Measurements from ENCODE around the gene FSIP1.

FSIP1 gene

DNA sequence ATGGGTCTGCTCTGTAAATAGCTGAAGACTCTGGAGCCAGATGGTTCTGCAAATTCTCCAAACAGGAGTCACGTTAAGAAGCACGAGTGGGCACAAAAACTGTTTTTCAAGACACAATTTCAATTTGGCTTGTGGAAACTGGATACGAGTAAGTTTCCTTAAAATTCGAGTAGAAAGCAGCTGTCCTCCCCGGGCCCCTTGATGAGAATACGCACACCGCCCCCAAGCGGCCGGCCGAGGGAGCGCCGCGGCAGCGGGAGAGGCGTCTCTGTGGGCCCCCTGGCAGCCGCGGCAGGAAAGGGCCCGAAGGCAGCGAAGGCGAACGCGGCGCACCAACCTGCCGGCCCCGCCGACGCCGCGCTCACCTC lies 202.5 kb downstream of the FSIP1 start:
- DNase-seq = peak; percentile 92

DNA sequence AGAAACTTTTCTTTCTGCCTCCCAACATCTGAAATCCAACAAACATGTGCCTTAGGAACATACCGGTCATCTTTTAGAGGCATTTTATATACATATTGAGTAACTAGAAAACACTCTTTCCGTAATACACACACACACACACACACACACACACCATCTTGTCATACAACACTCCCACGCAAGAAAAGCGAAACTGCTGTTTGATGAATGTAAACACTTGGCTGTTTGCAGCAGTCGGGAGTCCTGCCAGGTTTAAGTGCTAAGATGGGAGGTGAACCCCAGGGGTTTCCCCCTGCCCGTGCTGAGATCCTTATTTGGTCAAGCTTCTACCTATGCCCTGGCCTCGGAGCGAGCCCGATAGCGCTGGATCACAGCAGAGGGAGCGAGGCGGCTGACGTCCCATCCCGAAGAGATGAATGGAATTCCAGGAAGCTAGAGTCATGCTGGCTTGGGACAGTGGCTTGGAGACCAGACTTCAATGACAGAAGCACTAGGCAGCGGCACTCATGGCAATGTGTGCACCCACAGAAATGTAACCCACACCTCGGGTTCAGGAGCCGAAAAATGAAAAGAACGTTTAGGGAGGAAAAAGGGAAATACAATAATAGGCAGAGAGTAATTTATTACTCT lies 203.0 kb downstream of the FSIP1 start:
- DNase-seq = no peak

DNA sequence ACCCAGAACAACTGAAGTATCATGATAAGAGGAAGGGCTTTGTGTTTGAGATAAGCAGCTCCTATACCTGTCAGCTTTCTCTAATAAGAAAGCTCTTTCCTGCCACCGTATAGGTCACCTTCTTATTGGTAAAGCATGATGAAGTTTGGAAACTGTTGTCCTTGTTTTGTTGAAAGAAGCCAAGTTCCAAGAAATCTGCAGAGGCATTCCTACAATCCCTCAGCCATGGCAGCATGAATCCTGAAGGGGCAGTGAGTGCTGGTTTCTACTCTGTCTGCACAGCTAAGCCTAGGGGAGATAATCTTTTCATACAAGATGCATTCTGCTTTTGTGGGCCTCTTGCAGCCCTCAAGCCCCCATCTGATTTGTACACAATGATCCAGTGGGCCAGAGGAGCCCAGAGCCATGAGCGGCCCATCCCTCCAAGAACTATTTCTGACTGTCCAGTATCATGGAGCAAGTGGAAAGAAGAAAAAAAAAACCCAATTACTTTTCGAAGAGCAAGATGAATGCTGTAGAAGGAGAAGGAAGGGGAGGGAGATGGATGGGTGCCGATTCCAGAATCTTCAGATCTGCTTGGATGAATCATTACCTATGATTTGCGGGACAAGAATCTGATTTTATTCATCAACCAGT lies 203.7 kb downstream of the FSIP1 start:
- no peak for DNase-seq

DNA sequence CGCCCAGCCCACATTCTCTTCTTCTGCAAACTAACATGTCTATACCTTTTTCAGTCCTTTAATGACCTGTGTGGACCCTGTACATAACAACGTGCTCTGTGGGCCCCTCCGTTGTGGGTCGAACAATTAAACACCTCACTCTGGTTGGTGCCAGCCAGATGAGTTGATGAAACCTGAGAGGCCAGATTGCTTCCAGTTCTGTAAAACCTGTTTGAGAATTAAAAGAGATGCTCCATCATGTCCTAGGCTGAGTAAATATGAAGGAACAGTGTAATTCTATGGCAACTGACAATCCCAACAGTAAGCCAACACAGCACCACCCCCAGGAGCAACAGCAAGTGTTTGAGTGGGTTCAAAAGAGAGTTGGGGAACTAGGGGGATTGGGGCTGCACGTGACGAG lies 207.5 kb downstream of the FSIP1 start:
- DNase-seq = no peak

DNA sequence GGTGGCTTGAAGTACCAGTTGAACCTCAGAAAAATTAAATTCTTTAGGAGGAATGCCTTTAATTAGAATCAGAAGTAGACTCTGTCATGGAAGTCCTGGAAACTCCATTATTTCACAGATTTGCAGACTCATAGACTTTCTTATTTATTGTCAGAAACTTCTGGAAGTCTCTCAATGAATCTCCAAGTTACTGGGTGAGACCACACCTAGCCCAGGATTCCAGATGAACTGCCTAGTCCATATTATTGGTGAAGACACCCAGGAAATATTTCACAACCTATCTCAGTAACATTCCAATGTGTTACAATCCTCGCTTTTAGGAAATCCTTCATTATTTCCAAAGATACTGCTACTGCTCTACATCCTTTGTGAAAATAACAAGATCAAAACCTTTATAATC lies 208.2 kb downstream of the FSIP1 start:
- DNase-seq = no peak

DNA sequence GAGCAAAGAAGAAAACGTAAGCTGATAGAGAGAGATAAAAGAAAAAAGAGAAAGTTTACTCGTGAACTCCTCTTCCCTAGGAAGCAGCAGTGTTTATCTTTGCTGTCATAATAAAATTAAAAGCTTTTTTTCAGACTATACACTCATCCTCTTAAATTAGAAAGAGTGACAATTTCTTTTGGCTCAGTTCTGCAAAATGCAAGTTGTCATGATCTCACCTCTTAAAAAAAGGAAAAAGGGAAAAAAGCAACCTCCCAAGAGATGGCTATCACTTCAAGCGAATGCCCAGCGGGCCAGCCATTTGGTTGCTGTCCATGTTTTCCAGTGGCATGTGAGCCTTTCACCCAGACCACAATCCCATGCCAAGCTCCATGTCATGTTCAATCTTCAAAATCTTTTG lies 208.8 kb downstream of the FSIP1 start:
- DNase-seq = no peak

DNA sequence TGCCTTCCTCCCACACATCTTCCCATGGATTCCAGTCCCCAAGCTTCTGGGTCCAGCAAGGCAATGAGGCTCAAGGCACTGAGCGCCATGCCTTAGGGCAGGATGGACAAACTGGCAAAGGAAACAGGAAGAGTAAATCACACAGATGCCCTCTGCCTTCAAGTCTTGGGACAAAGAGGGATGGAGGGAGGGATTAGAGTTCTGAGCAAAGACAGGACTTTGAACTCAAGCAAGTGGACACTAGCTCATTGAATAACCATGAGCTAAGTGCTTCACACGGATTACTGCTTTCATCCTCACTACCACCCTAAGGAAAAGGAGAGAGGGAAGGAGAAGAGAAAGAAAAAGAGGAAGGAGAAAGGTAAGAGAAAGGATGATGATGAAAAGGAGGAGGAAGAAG lies 209.4 kb downstream of the FSIP1 start:
- no peak for DNase-seq

DNA sequence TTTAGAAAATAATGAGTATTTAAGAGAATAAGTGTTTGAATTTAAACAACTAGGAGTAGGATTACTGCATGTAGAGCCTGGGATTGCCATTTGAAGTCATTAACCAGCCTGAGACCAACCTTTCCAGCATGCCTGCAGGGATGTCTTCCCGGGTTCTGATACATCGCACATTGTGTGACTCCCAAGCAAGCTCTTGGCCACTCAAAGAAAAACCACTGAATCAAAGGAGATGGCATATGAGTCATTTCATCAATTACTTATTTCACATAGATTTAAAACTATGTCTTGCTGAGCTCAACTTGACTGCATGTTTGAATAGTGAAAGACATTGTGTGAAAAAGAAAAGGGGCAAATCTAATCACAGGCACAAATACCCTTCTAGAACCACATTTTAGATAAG lies 216.8 kb downstream of the FSIP1 start:
- no peak for DNase-seq

DNA sequence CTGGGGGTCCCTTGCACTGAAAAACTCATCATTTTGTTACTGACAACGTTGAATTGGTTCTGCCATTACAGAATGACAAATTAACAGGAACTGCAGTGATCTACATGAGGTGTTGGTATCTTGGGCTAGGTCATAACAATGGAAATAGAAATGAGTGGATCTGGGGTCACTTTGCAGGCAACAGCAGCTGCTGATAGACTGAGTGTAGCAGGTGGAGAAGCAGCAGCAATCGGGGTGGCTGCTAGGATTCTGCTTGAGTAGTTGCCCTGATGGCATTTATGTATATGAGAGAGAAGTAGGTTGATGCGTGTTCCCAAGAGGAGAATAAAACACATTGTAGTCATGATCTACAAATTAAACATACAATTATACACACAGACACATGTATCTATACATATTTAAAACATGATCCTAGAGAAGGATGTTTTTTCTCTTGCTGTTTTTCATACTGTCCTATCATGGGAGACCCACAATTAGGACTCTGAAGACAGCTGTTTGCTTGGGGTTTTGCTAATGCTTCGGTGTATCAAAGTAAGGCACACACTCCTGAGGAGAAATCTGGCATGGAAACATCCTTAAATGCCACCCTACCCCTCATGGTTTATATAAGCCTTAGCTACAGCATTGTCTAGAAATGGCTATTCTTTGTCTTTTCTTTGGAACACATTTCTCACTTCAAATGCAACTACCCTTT lies 217.5 kb downstream of the FSIP1 start:
- DNase-seq = no peak

DNA sequence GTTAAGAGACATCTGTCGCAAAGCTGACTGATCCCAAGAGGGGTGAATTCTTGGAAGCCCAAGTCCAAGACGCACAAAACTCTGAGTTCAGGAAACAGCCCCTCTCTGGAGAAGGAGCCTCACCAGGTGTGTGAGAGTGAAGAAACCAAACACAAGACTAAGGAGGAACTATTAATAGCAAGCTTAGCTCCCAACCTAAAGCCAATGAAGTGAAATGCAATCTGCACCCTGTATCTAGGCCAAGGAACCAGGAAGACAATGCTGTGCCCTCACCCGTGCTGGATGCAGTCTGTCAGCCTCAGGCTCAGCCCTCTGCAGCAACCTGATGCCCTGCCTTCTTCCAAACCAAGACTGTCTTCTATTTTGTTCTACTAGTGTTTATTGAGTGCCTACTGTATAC lies 224.2 kb downstream of the FSIP1 start:
- DNase-seq = no peak

DNA sequence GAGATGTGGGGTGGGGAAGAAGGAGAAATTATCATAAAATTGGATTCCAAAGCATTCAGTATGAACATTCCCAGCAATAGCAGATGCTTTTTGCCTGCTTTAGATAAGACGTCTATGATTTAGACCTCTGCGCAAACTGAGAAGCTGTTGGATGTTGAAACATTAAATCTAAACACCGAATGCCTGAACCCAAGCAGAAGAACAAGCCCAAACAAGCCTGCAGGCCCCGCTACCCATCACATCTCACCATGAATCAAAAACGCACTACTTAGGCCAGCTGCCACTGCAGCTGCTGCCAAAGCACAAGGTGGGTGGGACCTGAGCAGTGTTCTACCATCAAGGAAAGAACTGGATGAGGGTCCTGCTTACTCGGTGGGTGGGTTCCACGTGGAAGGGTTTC lies 226.2 kb downstream of the FSIP1 start:
- DNase-seq = no peak

DNA sequence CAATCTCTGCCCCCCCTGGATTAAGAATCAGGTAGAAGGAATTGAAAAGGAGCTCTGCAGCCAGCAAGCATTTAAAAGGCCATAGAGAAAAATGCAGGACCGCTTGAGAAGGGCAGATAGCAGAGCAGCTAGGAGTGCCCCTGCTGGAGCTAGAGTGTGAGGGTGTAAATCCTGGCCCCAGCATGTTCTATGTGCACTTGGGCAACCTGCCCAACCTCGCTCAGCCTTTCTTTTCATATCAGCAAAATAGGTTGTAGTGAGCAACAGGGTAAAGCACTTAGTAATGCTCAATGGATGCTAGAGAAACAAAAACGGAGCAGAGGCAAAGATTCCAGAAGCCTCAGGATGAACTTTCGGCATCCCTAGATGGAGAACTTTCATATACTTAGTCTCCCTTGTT lies 226.8 kb downstream of the FSIP1 start:
- no peak for DNase-seq

DNA sequence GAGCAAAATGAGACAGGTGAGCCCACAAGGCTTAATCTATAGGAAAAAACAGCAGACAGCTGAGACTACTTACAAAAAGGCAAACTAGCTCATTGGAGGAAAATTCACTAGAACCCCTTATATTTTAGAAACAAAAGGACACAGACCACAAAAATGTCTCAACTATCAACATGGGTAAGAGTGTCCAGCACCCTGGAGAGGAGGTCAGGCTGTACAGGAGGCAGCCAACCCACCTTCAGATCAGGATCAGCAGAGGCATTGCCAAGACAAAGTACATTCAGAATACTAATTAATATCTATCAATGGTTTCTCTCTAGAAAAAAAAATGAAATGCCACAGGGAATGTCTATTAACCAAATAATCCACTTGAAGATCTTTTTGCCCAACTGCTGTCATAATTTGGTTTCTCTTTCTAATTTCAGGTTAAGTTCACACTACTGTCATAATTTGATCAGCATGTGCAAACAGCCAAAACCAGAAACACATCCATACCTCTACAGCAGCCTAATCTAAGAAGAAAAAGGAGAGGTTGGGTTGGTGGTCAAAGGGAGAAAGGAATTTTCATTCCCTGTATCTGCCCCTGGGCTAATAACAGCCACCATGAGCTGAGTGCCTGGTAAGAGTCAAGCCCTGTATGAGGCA lies 227.8 kb downstream of the FSIP1 start:
- DNase-seq = peak; percentile 13

DNA sequence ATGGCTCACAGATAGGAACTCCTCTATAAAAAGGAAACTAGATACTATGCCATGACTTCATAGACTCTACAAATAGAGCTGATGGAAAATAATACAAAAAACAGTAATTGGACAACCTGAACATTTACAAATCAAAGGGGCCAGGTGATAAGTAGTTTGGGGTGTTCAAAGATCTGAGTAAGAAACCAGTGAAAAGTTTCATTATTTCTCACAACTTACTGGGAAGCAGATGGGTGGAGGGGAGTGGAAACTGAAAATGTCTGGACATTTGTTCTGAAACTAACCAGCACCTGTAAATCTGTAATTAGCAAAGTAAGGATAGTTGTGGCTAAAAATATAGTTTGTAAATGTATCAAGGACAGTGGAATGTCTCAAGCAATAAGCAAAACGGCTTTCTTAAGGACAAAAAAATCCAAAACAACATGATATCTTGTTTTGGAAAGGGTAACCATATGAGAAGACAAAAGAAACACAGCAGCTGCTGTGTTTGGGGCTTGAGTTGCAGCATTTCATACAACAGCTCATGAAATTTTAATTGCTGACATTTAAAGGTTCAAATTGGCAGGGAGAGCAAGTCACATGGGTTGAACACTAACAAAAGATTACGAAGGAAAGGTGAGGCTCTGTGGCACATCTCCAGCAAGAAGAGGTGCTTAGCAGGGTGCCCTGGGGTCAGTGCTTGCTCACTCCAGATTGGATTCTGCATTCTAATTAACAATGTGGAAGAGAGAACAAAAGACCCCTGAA lies 228.5 kb downstream of the FSIP1 start:
- peak; percentile 48 for DNase-seq

DNA sequence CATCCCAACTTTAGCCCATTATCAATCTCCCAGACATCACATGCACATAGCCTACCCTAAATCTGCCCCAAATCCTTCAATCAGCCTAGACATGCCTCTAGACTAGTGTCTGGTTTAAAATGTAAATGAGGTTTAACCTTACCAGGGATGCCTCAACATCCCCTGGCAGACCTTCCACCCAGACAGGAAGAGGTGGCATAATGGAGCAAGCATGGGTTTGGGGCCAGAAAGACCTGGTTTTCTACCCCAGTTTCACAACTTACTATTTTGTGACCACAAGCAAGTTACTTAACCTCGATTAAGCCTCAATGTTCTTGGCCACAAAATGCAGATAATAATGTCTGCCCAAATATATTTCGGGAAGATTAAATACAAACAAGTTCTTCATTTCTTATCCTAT lies 230.1 kb downstream of the FSIP1 start:
- DNase-seq = no peak

DNA sequence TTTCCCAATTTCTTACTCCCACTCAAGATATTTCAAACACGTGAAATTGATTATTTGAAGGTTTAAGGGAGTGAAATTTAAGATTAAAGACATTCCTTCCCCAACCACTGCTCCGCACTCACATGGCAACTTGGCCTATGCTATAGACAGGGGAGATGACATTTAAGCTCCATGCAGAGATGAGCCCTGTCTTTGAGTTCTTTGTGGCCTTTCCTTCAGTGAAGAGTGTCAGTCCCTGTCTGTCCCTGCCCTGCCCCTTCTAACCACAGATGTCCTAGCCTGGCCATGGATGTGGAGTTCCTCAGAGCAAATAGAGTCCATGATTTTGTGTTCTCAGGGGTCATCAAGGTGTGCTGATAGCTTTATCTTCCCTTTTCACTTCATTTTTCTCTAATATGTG lies 231.2 kb downstream of the FSIP1 start:
- no peak for DNase-seq
